HAP-1 (cell line): ENCODE data around the gene SGMS2.

Experiments used
- DNase-seq, 2 experiments: peaks; one replicate each; pipeline ENCODE4 v3.0.0-alpha.2; 2016 to 2020; ENCODE audit warnings: low spot score in 2 of 2
- H3K27me3 ChIP-seq: fragments of 250-450 bp; sonication (Bioruptor Pico); 2 replicates; pipeline ENCODE4 v1.5.1; 2020; ENCODE audit warnings: low read depth, mild to moderate bottlenecking, moderate library complexity
- H3K36me3 ChIP-seq: fragments of 250-450 bp; sonication (Bioruptor Pico); replicated peaks from 2 replicates; pipeline ENCODE4 v1.5.1; 2020; ENCODE audit warnings: mild to moderate bottlenecking
- H3K4me1 ChIP-seq: fragments of 250-450 bp; sonication (Bioruptor Pico); 2 replicates; pipeline ENCODE4 v1.5.1; 2020; ENCODE audit warnings: mild to moderate bottlenecking
- H3K4me3 ChIP-seq: fragments of 250-450 bp; sonication (Bioruptor Pico); 2 replicates; pipeline ENCODE4 v1.5.1; 2020; ENCODE audit warnings: mild to moderate bottlenecking, moderate library complexity
- H3K9me3 ChIP-seq: fragments of 250-450 bp; sonication (Bioruptor Pico); 2 replicates; pipeline ENCODE4 v1.5.1; 2020; ENCODE audit warnings: mild to moderate bottlenecking, moderate library complexity
- in situ Hi-C: fragments of 300-500 bp; cut with MboI; formaldehyde crosslinking; loops from 3 replicates; pipeline ENCODE4 v1.14.3; 2020; ENCODE audit warnings: low sequenced_read_pairs, inconsistent platforms, mixed read lengths

Gene SGMS2

GRCh38 chr4:107863416-107863815, 38.7 kb downstream of the SGMS2 start:
- peaks cover 3% of the 10 kb centered on the region for H3K36me3 ChIP-seq
- no peak overlapping the region for H3K4me3 ChIP-seq
- H3K27me3 ChIP-seq, result no peaks in the 10 kb centered on the region
- peaks cover 8% of the 10 kb centered on the region for H3K4me1 ChIP-seq
- in situ Hi-C loops, result no loop called here
- no peak for DNase-seq
- no peaks in the 10 kb centered on the region for H3K9me3 ChIP-seq

- no peaks in the 10 kb centered on the region for H3K9me3 ChIP-seq
- in situ Hi-C loops, result no loop called here
- H3K27me3 ChIP-seq, result no peaks in the 10 kb centered on the region
- H3K36me3 ChIP-seq, result peaks cover 3% of the 10 kb centered on the region
- H3K4me1 ChIP-seq, result peaks cover 6% of the 10 kb centered on the region; the same call in 1 of the 2 replicates
- DNase-seq, result peak in 1 of 2 experiments; percentile 43
- no peak overlapping the region for H3K4me3 ChIP-seq
These were observed 39.2 kb downstream of the SGMS2 start for GRCh38 chr4:107863850-107864371.

DNA sequence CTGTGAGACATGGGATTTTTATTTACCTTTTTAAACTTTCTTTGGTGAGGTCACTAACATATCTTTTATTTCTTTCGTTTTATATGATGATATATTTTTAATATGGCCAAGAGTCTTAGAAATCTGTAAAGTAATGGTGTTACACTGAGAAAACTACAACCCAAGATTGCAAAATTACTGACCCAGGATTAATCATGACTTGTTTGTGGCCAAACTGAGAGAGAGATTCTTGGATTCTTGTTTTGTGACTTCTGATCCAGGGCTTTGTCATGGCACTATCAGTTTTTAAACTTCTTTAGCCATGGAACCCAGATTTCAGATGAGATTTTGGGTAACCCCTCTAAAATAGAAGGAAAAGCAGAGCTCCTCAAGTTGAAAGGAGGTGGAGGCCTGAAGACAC, 42.0 kb downstream of the SGMS2 start:
- in situ Hi-C loops, result no loop called here
- Histone ChIP-seq H3K9me3 (no peaks in the 10 kb centered on the region), H3K4me3 (no peak overlapping the region), H3K27me3 (no peaks in the 10 kb centered on the region), H3K4me1 (peaks cover 5% of the 10 kb centered on the region; the same call in 1 of the 2 replicates), H3K36me3 (peaks cover 3% of the 10 kb centered on the region; the same call in 1 of the 2 replicates)
- no peak for DNase-seq

GRCh38 chr4:107870236-107870635, 45.5 kb downstream of the SGMS2 start:
- in situ Hi-C loops, result no loop called here
- Histone ChIP-seq H3K9me3 (no peaks in the 10 kb centered on the region), H3K36me3 (no peaks in the 10 kb centered on the region), H3K27me3 (no peaks in the 10 kb centered on the region), H3K4me1 (no peaks in the 10 kb centered on the region; the same call in 1 of the 2 replicates), H3K4me3 (no peak overlapping the region)
- DNase-seq, result no peak

GRCh38 chr4:107870916-107871786, 46.4 kb downstream of the SGMS2 start:
- DNase-seq, result no peak
- H3K9me3 ChIP-seq, result no peaks in the 10 kb centered on the region
- no peak overlapping the region for H3K4me3 ChIP-seq

DNA sequence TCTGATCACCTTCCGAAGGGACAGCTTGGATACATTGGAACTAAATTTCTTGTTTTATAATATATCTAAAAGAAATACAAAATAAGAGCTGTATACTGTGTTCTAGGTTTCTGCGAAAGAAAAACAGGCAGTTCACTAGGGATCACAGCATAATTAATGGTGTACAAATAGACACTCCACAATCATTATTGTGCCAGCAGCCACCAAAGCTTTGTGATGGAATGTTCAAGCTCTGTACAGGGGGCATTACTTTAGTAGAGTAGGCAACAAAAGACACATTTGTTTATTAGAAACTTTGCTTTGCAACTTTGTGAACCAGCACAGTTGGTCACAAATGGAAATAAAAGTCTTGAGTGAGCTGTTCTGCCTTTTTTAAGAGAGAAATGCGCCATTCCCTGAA, 49.3 kb downstream of the SGMS2 start:
- Histone ChIP-seq H3K4me3 (no peak overlapping the region), H3K4me1 (0 out of 2 replicates have a peak, but pooled peaks cover 4% of the 10 kb centered on the region), H3K36me3 (no peaks in the 10 kb centered on the region), H3K27me3 (no peaks in the 10 kb centered on the region), H3K9me3 (no peaks in the 10 kb centered on the region)
- in situ Hi-C loops, result no loop called here
- no peak for DNase-seq

More at GRCh38 chr4:107870916-107871786, 46.4 kb downstream of the SGMS2 start:
- Histone ChIP-seq H3K36me3 (no peaks in the 10 kb centered on the region), H3K27me3 (no peaks in the 10 kb centered on the region), H3K4me1 (no peaks in the 10 kb centered on the region)
- in situ Hi-C loops, result no loop called here

- in situ Hi-C loops, result no loop called here
- DNase-seq, result no peak
These were observed 51.4 kb downstream of the SGMS2 start for GRCh38 chr4:107876099-107876498.

DNA sequence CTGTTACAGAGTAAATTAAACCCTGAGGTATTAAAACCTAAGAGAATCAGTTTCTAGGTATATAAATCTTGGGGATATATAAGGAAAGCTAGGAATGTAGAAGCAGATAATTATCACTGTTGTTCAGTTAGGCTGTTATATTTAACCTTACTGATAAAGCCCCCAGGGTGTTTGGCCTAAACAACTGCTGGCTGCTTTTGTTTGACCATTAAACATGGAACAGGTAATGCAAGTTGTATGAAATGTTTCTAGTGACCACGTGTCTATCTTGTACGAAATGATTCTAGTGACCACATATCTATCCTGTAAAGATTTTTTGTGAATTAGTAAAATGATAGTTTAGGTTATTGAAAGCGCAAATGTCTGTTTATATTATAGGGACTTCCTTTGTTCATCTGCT, 52.6 kb downstream of the SGMS2 start:
- no peak for DNase-seq
- in situ Hi-C loops, result no loop called here
- H3K36me3 ChIP-seq, result no peaks in the 10 kb centered on the region
- H3K9me3 ChIP-seq, result no peaks in the 10 kb centered on the region
- no peak overlapping the region for H3K4me3 ChIP-seq
- 0 out of 2 replicates have a peak, but pooled peaks cover 4% of the 10 kb centered on the region for H3K4me1 ChIP-seq
- H3K27me3 ChIP-seq, result no peaks in the 10 kb centered on the region

More at GRCh38 chr4:107876099-107876498, 51.4 kb downstream of the SGMS2 start:
- no peaks in the 10 kb centered on the region for H3K36me3 ChIP-seq
- no peaks in the 10 kb centered on the region for H3K9me3 ChIP-seq
- no peak overlapping the region for H3K4me3 ChIP-seq
- no peaks in the 10 kb centered on the region for H3K27me3 ChIP-seq
- 0 out of 2 replicates have a peak, but pooled peaks cover 4% of the 10 kb centered on the region for H3K4me1 ChIP-seq

DNA sequence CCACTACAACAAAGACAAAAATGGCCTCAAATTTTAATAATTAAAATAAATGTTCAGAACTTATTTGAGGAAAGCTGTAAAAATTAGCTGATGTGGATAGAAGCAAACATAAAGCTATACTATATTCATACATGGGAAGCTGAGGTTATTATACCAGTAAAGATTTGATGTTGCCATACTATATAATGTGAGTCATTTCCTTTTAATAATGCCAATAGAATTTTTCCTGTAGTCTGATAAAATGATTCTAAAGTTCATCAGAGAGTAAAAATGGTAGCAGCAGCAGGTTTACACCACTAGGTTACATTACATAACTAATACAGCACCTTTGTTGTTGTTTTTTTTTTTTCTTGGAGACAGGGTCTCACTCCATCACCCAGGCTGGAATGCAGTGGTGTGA, 61.1 kb downstream of the SGMS2 start:
- no peak for DNase-seq
- peaks cover 29% of the 10 kb centered on the region for H3K9me3 ChIP-seq
- H3K27me3 ChIP-seq, result no peaks in the 10 kb centered on the region
- no peaks in the 10 kb centered on the region; the same call in 1 of the 2 replicates for H3K4me1 ChIP-seq
- in situ Hi-C loops, result no loop called here
- H3K36me3 ChIP-seq, result no peaks in the 10 kb centered on the region
- no peak overlapping the region for H3K4me3 ChIP-seq

DNA sequence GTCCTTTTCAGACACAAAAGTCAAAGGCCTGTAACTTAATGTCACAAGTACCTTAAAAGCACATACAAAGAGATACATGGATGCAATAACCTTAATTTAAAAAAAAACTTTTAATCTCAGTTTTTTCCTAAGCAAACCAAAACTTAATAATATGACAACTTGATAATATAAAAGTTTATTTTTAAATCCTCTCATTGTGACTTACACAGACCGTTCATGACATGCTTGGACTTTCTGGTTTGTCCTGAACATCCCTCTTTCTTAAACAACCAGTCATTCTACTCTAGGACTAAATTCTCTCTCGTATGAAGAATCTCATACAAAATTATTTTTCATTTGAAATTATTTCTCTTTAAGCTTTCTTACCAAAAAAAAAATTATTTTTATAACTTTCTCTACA, 63.5 kb downstream of the SGMS2 start:
- H3K36me3 ChIP-seq, result no peaks in the 10 kb centered on the region
- peak in 1 of 2 experiments; percentile 39 for DNase-seq
- no peak overlapping the region for H3K4me3 ChIP-seq
- no peaks in the 10 kb centered on the region for H3K27me3 ChIP-seq
- in situ Hi-C loops, result no loop called here
- no peaks in the 10 kb centered on the region; the same call in 1 of the 2 replicates for H3K4me1 ChIP-seq
- H3K9me3 ChIP-seq, result peaks cover 29% of the 10 kb centered on the region

- peak; percentile 12 to 24 for DNase-seq
- no peak overlapping the region for H3K4me3 ChIP-seq
- H3K36me3 ChIP-seq, result no peaks in the 10 kb centered on the region
- no peaks in the 10 kb centered on the region; the same call in 1 of the 2 replicates for H3K4me1 ChIP-seq
- no peaks in the 10 kb centered on the region for H3K27me3 ChIP-seq
- peaks cover 29% of the 10 kb centered on the region for H3K9me3 ChIP-seq
- in situ Hi-C loops, result no loop called here
These were observed 66.0 kb downstream of the SGMS2 start for GRCh38 chr4:107890779-107891178.

GRCh38 chr4:107891299-107891698, 66.6 kb downstream of the SGMS2 start:
- in situ Hi-C loops, result no loop called here
- Histone ChIP-seq H3K9me3 (peaks cover 29% of the 10 kb centered on the region), H3K4me1 (no peaks in the 10 kb centered on the region; the same call in 1 of the 2 replicates), H3K36me3 (no peaks in the 10 kb centered on the region), H3K27me3 (no peaks in the 10 kb centered on the region), H3K4me3 (no peak overlapping the region)
- DNase-seq, result no peak

DNA sequence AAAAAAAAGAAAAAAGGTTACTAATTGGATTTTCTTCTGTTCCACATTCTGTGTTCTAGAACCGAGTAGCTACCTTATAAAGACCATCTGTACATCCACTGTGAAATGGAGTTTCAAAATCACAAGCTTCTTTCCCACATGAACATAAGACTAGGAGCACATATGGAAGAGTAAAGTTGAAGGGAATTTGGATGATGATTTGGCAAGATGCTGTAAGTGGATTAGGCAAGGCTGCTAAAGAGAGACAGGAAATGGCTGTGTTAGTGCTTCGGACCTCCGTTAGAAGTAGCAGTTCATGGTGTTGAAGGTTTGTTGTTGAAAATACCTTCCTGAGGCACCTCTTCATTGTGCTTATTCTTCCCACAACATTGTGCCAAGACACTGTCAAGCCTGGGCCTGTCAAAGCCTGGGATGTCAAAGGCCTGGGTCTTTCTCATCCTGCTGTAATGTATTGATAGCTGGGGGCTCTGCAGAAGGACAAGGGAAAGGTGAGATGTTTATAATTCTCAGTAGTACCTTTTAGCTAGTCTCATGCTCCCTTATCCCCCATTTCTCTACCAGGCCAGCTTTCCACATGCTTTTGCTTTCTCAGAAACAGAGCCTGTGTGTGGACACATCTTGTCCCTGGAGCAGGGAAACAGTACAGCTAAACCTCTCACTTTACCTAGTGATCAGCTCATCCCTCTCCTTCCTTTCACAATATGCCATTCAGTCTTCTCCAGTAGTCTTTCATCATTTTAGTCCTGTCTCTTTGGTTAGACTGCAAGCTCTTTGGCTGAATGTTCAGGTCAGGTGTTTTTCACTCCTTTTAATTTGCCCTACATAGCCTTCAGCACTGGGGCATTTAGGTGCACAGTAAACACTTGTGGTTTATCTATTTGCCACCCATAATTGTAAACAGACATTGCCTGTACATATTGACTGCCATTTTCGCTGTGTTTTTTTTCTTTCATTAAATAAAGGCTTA, 68.7 kb downstream of the SGMS2 start:
- in situ Hi-C loops, result no loop called here
- H3K4me1 ChIP-seq, result no peaks in the 10 kb centered on the region; the same call in 1 of the 2 replicates

More for the DNA sequence above, 68.7 kb downstream of the SGMS2 start:
- peaks cover 10% of the 10 kb centered on the region; the same call in 1 of the 2 replicates for H3K9me3 ChIP-seq
- H3K4me3 ChIP-seq, result no peak overlapping the region
- no peak for DNase-seq
- H3K36me3 ChIP-seq, result no peaks in the 10 kb centered on the region
- no peaks in the 10 kb centered on the region for H3K27me3 ChIP-seq
